Measurements from ENCODE around the gene STAB1.
"Not testable (repeated sequence)": the region's sequence is repeated elsewhere in the genome, so short reads cannot be mapped to it uniquely, and the experiment has no call there.

Gene STAB1

DNA sequence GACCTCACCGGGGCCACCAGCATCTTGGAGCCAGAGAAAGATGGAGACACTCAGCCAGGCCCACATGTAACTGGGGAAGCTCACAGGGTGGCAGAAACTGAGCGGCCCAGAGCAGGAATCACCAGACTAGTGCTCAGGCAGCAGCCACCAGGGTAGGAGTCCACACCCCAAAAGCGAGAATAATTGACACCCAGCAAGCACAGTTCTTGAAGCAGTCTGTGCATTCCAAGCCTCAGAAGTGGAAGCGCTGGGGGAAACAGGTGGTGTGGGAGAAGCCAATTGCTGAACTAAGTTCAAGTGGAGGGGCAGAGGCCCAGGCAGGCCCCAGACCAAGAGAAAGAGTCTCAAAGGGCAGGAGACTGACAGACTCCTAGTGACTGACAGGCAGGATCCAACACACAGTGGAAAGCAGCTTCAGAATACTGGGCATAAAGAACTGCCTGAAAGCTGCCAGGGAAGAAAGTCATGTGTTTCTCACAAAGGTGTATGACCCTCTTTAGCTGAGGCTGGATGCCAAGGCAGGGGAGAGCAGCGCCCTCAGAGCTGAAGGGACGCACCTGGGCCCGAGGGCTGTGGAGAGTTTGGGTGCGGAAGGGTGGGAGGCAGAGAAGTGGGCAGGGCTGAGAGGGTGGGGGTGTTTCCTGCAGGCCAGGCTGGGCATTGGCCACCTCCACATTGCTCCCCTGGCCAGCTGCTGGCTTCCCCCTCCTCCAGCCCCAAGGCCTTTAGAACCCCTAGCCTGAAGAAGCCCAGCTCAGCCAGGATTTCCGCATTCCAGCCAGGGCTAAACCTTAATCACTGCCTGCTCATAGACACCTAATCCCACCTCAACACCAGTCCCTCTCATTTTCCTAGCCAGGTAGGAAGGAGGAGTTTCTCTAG, 30.8 kb downstream of the STAB1 start:
- DNase-seq, result no peak

DNA sequence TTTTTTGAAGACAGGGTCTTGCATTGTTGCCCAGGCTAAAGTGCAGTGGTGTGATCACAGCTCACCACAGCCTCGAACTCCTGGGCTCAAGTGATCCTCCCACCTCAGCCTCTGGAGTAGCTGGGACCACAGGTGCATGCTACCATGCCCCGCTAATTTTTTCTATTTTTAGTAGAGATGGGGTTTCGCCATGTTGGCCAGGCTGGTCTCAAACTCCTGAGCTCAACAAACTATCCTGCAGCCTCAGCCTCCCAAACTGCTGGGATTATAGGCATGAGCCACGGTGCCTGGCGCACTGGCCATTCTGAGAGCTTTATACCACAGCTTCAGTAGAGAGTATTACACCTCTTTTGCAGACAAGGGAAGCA, 31.5 kb downstream of the STAB1 start:
- DNase-seq, result not testable (repeated sequence)

DNA sequence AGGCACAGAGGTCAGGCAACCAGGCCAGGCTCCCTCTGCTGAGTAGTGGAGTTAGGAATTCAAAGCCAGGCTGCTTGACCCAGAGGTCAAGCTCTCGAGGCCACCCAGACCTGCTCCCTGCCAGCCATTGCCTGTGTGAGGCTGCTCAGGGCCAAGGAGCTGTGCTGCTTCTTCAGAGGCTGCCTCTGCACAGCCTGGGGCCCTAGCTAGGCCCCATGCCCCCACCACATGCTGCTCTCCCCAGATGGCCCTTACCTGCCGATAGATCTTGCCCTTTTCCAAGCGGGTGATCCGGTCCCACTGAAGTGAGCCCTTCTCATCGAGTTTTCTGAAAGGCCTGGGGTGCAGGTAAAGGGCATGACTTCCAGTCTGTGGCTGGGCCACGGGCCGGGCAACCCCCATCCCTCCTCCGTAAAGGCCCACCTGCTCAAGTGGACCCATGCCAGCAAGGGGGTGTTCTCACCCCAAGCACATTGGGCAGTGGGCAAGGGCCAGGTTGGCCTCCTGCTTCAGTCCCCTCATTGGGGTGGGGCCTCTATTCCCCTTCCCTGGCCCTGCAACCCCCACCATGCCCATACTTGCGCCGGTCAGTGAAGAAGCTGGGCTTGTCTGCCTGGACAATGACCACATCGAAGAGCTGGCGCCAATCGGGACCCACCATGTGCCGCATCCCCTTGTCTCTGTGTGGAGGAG, 32.0 kb downstream of the STAB1 start:
- no peak for DNase-seq

DNA sequence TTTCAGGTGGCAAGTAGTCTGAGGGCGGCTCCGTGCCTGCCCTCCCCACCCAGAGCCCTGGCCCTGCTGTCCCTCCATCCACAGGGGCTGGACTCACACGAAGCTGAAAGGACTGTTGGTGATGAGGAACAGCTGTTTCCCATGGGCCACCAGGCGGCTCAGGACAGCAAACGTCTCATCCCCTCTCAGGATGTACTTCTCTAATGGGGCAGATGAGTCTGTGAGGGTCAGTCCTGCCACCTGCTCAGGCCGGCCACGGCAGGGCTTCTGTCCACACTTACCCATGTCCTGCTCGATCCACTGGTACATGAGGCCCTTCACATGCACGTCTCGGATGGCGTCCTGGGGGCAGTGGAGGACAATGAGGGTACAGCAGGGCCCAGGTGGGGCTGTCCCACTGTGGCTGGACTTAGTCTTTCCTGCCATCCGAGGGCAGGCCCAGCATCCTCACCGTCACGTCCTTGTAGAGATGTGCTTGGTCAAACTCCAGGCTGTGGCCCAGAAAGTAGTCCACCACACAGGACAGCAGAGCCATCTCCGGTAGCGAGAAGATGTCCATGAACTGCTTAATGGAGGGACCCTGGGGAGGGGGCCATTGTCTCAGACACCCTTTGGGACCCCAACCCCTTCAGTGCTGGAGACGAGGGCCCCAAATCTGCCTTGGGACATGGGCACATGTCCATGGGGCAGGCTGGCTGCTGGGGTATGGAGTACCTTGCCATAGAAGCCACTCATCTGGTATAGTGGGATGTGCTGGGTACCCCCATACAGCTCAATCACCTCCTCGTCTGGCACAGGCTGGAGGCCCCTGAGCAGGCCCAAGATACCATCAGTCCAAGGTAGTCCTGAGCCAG, 32.8 kb downstream of the STAB1 start:
- no peak for DNase-seq

DNA sequence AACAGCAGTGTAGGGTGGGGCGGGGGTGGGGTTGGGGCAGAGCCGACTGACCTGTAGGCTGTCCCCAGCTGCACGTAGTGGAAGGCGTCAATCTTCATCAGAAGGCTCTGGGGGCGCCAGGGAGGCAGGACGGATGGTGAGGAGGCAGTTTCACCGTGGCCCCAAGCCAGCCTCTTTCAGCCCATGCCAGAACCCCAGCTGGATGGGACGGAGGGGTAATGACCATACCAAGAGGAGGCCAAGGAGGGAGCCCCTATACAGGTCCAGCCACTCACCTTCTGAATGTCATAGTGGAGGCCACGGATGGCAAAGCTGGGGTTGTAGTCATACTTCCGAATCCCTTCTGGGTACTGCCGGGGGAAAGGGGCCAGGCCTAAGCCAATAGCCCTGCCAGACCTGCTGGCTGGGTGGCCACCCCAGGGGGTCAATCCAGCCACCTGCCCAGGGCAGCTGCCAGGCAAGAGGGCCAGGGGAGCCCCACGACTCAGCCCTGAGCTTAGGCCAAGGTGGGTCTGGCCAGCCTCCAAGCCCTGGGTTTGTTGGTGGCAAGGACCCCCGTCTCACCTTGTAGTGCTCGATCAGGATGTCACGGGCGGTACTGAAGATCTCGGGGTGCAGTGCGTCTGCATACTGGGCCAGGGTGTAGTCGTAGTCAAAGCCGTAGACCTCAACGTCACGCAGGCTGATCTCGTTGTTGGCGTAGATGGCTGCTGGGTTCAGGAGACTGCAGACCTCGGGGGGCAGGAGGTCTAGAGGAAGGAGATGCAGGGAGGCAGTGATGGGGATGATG, 33.6 kb downstream of the STAB1 start:
- no peak for DNase-seq

DNA sequence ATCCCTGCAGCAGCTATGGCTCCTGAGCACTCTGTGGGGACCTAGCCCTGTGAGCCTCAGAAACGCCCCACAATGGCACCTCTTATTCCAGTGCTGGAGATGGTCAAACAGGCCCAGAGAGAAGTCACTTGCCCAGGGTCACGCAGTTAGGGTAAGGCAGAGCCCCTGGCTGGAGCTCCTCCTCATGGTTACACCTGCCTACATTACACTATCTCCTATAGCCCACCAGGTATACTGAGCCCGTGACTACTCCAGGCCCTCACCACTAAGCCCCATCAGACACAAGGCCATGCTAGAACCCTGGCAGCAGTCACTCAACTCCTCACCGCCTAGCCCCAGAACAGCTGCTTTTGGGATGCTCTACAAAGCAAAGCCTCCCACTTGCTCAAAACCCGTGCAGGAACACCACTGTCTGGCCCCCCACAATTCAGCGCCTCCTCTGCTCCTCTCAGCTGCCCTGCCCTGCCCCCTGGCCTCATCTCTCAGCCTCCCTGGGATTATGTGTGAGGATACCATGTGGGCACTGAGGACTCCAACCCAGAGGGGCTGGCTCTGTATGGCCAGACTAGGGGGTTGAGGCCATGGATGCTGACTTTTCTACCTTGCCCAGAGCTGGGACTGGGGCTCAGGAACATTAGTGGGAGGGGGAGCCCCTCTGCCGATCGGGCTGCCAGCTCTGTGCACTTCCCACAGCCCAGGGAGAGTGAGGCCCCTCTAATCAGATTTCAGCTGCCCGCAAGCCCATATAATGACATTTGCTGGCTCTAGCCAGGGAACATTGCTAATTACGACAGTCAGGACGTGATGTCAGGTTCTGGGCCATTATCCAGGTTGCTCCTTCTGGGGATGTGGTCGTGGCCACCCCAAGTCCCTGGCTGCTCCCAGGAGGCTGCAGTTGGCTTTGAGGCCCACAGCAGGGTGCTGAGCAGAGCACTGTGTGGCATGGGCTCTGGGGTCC, 34.5 kb downstream of the STAB1 start:
- DNase-seq, result no peak

DNA sequence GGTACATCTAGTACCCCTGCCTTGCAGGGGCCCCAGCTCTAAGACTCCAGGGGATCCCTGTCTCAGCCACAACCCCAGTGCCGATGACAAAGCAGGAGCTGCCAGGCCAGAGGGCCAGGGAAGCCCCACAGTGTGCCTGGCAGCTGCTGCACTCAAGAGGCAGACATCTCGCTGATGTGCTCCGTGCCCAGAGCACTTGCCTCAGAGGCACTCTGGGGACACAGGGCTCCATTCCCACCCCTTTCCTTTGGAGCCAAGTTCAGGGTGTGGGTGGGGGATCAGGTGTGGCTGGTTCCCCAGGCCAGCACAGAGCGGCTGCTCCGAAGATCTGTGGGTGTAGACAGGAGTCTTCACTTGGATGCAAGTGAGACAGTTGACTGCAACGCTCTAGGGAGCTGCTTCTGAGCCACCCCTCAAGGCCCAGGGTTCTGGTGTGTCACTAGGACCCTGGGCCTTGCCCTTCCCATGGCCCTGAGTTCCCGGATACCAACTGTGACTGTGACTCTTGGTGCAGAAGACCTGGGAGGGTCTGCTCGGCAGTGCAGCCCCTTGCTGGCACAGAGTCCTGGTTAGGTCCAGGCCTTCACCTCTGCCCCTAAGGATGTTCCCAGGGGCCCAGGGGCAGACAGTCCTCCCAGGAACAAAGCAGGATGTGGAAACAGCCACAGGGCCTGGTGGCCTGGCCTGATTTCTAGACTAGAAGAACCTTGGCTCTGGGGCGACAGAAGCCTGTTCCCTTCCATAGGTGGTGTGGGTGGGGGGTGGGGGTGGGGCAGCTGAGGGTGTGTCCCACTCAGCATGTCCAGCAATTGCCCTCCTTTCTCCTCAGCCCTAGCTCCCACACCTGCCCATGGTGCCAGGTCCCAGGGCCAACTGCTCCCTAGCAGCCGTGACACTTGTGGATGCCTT, 36.0 kb downstream of the STAB1 start:
- no peak for DNase-seq

DNA sequence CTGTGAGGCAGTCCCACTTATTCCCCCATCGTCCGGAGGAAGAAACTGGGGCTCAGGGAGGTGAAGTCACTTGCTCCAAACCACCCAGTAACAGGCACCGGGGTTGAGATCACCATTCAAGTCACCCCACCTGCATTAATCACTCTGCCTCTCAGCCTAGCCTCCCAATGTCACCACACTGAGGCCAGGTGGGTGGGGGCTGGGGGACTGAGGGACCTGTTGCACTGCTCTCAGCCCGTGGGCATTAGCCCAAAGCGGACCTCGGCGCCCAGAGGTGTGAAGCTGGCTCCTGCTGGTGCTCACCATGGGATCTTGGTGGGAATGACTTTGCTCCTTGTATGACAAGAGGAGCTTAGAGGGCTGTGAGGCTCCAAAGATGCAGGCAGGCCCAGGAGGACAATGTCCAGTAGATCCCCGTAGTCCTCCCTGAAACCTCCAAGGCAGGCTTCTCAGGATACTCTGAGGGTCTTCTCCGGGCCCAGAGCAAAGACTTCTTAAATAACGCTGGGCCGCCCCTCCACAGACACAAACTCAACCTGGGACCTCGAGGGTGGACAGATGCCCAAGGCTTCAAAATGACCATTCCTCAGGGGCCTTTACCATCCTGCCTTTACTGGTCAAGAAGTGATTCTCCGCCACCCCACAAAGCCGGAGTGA, 36.9 kb downstream of the STAB1 start:
- peak; percentile 5 for DNase-seq

DNA sequence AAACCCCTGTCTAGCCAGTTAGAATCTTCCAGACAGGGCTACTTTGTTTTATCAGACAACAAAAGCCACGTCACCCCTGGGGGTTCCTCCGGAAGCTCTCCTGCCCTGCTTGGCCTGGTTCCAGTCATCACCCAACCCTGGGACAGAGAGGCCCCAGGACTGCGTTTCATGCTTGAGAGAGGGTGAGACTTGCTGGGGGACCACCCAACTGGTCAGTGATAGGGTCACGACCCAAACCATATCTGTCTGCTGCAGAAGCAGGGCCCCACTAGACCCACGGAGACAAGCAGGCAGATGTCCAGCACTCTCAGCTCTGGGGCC, 37.3 kb downstream of the STAB1 start:
- peak; percentile 39 for DNase-seq

DNA sequence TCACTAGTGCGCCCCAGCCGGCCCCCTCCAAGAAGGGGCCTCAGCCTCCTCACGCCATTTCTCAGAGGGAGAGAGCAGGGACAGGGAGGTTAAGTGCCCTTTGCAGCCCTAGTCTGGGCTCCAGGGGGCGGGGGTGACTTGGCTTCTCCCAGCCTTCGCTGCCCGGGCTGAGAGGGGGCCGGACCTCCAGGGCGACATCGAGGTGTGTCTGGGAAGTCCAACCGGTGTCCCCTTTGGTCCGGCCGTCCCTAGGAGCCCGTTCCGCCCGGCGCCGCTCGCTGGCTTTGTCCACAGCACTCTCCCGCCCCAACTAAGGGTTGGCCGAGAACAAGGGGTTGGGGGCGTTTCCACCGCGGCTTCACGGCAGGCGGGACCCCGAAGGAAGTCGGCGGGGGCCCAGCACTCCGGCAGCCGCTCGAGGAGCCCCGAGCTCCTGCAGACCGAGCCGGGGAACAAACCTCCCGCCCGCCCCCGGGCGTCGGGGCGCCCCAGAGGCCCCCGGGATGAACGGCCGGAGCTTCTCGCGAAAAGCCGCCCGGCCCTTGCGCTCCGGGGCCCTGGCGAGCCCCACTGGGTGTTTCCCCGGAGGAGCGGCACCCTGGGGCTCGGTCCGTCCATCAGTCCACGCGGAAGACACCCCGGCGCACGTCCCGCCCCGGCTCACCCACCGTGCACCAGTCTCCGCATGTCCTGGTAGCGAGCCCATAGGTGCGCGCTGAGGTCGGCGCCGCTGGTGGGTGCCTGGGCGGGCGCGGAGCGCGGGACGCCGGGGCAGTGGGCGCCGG, 37.9 kb downstream of the STAB1 start:
- peak; percentile 43 for DNase-seq

DNA sequence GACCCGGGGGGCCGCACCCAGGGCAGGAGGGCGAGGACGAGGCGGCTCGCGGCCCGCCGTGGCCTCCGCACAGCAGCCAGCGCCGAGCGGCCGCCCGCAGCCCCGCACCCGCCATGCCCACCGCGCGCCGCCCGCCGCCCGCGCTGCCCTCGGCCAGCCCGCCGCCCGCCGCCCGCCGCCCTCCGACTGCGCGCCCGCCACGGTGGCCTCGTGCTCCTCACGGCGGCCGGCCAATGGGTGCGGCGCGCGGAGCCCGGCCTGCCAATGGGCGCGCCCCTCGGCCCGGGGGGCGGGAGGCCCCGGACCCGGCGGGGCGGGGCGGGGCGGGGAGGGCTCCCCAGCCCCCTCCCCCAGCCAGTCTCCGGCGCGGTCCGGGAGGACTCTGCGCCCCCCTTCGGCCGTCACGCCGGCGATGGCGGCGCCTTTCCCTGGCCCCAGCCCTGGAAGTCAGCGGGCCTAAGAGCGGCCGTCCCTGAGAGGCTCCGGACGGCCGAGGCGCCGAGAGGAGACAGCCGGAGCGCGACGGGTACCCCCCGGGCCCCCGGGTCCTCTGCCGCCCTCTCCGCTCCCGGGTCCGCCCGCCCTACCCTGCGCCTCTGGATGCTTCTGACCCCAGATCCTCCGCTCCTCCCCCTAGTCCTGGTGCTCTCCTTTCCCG, 38.6 kb downstream of the STAB1 start, which contains the start of gene NT5DC2:
NT5DC2 (minus strand) TSS at position 235 of the 658 bp plus-strand sequence; CDS start at position 115, 120 bp downstream.
- DNase-seq, result peak; percentile 73

DNA sequence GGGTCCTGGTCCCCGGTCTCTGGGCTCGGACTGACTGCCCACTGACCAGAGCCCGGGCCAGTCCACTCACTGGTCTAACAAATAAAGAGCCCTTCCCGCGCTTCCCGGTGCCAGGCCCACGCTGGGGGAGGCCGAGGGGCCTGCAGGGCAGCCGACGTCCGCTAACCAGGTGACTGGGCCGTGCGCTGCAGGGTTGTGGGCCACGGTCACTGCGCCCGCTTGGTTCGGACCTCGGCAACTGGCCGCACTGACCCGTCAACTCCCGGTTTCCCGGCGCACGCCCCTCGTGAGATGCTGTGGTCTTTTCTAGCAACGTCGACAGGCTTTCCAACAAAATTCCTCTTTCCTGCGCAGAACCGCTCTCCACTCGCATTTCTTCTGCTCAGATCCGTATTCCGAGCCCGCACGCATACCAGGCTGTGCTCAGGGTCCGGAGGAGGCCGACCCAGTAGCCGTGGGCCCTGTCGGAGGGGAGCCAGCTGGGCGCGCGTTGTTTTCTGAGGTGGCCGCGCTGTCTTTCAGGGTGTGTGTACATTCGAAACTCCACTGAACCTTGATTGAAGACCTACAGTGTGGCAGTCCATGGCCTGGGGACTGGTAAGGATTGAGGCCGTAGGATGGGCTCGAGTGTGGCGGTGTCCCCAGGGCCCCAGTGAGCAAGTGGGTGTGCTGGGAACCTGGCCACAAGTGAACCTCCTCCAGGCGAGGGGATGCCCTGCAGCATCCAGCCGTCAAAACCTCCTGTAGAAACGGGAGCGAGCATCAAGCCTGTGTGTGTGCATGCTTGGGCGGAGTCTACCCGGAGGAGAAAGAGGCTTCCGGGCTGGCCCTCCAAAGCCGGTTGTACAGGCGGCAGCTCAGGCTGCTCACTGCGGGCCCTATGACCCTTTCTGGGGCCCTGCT, 39.4 kb downstream of the STAB1 start:
- no peak for DNase-seq

DNA sequence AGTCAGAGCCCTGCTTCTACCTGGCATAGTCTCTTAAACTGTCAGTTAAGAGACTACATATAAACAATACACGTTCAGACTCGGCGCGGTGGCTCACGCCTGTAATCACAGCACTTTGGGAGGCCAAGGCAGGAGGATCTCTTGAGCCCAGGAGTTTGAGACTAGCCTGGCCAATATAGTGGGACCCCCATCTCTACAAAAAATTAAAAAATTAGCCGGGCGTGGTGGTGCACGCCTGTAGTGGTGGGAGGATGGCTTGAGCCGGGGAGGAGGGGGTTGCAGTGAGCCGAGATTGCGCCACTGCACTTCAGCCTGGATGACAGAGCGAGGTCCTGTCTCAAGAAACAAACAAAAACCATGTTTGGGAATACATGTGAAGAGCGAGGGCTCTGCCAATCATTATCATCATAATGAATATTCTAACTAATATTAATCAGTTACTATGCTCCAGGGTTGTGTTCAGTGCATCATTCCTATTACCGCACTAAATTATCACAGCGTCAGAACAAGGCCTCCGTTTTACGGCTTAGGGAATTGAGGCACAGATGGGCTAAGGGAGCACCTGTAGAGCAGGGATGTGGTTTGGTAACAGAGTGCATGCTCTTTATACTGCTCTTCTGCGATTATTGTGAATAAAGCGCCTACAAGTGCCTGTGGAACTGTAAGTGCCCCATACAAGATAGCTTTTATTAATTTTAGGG, 40.4 kb downstream of the STAB1 start:
- DNase-seq, result no peak

DNA sequence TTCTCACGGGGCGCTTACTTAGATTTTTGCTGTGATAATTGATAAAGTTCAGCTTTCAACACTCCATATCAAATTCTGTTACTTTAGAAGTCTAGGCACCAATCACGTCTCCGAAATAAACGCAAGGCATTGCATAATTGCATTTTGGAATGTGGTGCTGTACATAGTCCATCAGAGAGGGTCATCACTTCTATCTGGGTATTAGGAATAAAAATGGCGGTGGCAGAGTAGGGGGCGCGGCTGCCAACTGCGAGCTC, 40.9 kb downstream of the STAB1 start:
- no peak for DNase-seq

DNA sequence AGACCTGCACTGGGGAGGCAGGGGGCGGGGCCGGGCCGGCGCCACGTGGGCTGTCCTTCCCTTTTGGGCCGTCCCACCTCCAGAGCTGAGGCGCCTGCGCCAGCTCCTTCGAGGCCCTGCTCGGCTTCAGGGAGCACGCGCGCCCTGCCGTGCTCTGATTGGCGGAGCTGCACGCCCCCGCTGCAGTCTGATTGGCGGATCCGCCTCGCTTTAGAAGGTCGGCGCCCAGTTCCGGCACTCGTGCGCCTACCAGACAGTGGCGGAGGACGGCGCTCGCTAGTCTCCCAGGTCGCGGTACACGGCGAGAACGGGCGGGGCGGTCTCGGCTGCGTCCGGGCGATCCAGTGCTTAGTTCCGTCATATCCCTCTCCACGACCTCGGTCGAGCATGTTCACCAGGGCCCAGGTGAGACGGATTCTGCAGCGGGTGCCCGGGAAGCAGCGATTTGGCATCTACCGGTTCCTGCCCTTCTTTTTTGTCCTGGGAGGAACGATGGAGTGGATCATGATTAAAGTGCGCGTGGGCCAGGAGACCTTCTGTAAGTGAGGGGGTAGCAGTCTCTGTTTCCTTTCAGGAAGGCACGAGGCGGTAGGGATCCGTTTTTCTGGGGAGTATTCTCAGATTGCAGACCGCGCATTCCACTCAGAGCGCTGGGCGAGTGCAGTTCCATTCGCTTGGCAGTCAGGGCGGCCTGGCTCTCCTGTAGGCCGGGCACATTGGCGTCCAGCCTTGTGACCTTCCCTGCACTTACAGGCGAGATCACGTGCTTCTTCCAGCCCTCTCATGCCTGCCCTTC, 41.4 kb downstream of the STAB1 start, which contains the start of gene UQCC5:
UQCC5 (plus strand) TSS at position 237 of the 796 bp plus-strand sequence; CDS start at position 388, 151 bp downstream.
- DNase-seq, result peak; percentile 99

DNA sequence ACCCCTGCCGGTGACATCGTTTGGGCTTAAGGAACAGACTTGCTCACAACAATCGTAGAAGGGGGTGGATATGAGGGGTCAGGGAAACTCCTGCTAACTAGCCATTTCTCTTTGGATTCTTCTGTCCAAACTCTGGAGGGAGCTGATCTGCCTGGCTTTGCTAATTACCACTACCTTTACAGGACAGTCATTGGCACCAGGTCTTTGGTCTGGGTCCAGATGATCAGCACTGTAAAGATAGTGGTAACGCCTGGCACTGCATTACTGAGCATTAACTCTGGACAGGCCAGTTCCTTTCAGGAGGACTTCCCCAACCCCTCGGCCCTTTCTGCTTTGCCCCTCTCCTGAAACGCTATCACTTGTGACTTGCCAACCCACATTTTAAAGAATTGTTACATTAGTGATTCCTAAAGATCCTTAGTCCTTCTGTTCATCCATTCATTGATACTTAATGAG, 42.1 kb downstream of the STAB1 start:
- DNase-seq, result no peak

Measured in activated CD4-positive, alpha-beta T cell treated with anti-CD3 and anti-CD28 coated beads for 48 hours (primary cell).